ENCODE measurements around the gene PRRG4. TPM values are rescaled to one million over a fixed set of nuclear protein-coding genes. Genes with fewer than 3 reads are reported as not detected.
"Not testable (repeated sequence)": the region's sequence is repeated elsewhere in the genome, so short reads cannot be mapped to it uniquely, and the experiment has no call there.

PRRG4 gene
- total and polyA plus RNA-seq, 4 experiments from 2014 or later, result not detected

DNA sequence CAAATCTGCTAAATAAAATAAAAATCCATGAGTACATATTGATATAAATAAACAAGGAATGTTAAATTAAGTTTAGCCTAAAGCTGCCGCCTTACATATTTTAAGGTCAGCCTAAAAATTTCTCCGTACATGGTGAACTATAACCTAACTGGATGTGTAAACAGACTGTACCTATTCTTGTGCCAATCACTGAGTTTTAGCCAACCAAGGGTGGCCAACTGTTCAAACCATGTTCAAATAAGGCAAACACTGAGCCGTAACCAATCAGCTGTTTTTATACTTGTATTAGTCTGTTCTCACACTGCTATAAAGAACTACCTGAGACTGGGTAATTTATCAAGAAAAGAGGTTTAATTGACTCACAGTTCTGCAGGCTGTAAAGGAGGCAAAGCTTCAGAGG, 54.3 kb downstream of the PRRG4 start:
- Mint-ChIP-seq H3K9me3 (peaks cover 0 to 2% (median 0%) of the 10 kb centered on the region in 8 donors), H3K27ac (no peak overlapping the region), H3K27me3 (peaks cover 0 to 1% of the 10 kb centered on the region in 2 donors), H3K36me3 (no peaks in the 10 kb centered on the region), H3K4me1 (no peaks in the 10 kb centered on the region), H3K4me3 (no peak overlapping the region)
- Histone ChIP-seq H3K9me3 (ENCODE audit: control insufficient read depth in 1 of 2, low read length in 2 of 2) (no peaks in the 10 kb centered on the region), H3K27me3 (ENCODE audit: insufficient read depth, low read length) (no peaks in the 10 kb centered on the region), H3K4me1 (ENCODE audit: insufficient read depth, low read length) (no peaks in the 10 kb centered on the region), H3K4me3 (ENCODE audit: low read length in 2 of 2) (no peak overlapping the region), H3K36me3 (ENCODE audit: insufficient read depth, low read length) (no peaks in the 10 kb centered on the region), H3K27ac (ENCODE audit: low read depth, low read length) (no peak overlapping the region)
- intact Hi-C loops (cut with micrococcal nuclease), result no loop called here
- no peak for DNase-seq
- ChIA-PET CTCF (ENCODE audit: partially characterized antibody) (interaction anchor here (0.8 to 1.5 kb wide), 2 partner anchors 11 to 35 kb away, joined by 3 to 4 read pairs; no protein-coding TSS in a partner anchor), POLR2A (ENCODE audit: partially characterized antibody) (no interaction called here)

DNA sequence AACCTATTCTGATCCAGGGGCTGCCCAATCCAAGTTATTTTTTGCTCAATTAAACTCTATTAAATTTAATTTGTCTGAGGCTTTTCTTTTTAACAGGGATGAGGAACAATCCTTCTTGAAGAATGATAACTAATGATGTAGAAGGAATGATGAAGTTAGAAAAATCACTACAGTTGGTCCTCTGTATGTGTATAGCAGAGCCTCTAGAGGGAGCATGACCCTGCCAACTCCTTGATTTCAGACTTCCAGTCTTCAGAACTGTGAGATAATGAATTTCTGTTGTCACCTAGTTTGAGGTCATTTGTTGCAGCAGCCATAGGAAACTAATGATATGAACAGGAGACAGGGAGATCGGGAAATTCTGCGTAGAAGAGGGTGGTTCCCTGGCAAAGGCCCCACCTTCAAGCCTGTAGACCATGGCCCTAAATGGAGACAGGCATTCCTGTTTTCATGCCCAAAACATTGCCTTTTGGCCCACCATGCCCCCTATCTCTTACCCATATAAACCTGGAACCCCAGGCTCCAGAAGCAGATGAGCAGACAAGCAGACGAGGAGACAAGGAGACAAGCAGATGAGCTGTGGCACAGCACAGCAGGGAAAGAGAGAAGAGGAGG, 55.1 kb downstream of the PRRG4 start:
- H3K4me1 ChIP-seq (ENCODE audit: insufficient read depth, low read length), result no peaks in the 10 kb centered on the region
- no peak overlapping the region for H3K4me3 ChIP-seq (ENCODE audit: low read length in 2 of 2)
- H3K9me3 ChIP-seq (ENCODE audit: control insufficient read depth in 1 of 2, low read length in 2 of 2), result no peaks in the 10 kb centered on the region
- no peak overlapping the region for H3K4me3 Mint-ChIP-seq
- no peaks in the 10 kb centered on the region for H3K4me1 Mint-ChIP-seq
- no peak overlapping the region for H3K27ac Mint-ChIP-seq
- POLR2A ChIA-PET (ENCODE audit: partially characterized antibody), result no interaction called here
- intact Hi-C loops (cut with micrococcal nuclease), result no loop called here
- H3K27me3 ChIP-seq (ENCODE audit: insufficient read depth, low read length), result no peaks in the 10 kb centered on the region
- peaks cover 0 to 1% of the 10 kb centered on the region in 2 donors for H3K27me3 Mint-ChIP-seq
- CTCF ChIA-PET (ENCODE audit: partially characterized antibody), result interaction anchor here (0.6 to 1.6 kb wide), 4 partner anchors 10 to 638 kb away, joined by 3 to 5 read pairs (median 4); no protein-coding TSS in a partner anchor
- DNase-seq, result no peak
- peaks cover 0 to 2% (median 0%) of the 10 kb centered on the region in 8 donors for H3K9me3 Mint-ChIP-seq
- H3K36me3 Mint-ChIP-seq, result no peaks in the 10 kb centered on the region
- no peak overlapping the region for H3K27ac ChIP-seq (ENCODE audit: low read depth, low read length)
- no peaks in the 10 kb centered on the region for H3K36me3 ChIP-seq (ENCODE audit: insufficient read depth, low read length)

DNA sequence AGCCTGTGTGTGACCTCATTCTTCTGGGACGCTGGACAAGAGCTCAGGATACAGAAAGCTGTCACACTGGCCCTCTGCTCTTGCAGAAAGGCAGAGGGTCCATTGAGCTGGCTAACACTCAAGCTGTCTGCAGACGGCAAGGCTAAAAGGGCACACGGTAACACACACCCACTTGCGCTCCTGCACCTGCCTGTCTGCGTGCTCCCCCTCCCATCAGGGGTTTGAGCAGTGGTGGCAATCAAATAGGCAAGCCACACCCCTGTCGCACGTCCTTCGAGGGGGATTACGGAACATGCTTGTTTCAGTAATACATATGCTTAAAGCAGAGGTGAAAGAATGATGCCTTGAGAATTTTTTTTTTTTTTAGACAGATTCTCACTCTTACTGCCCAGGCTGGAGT, 55.8 kb downstream of the PRRG4 start:
- Histone ChIP-seq H3K27ac (ENCODE audit: low read depth, low read length) (no peak overlapping the region), H3K36me3 (ENCODE audit: insufficient read depth, low read length) (no peaks in the 10 kb centered on the region), H3K4me3 (ENCODE audit: low read length in 2 of 2) (no peak overlapping the region), H3K9me3 (ENCODE audit: control insufficient read depth in 1 of 2, low read length in 2 of 2) (no peaks in the 10 kb centered on the region), H3K4me1 (ENCODE audit: insufficient read depth, low read length) (no peaks in the 10 kb centered on the region), H3K27me3 (ENCODE audit: insufficient read depth, low read length) (no peaks in the 10 kb centered on the region)
- CTCF ChIA-PET (ENCODE audit: partially characterized antibody), result interaction anchor here (0.6 to 1.6 kb wide), 4 partner anchors 14 to 637 kb away, joined by 3 to 5 read pairs (median 3); no protein-coding TSS in a partner anchor
- H3K4me1 Mint-ChIP-seq, result no peaks in the 10 kb centered on the region
- no peak overlapping the region for H3K4me3 Mint-ChIP-seq
- H3K9me3 Mint-ChIP-seq, result peaks cover 0 to 2% (median 0%) of the 10 kb centered on the region in 8 donors
- no peak overlapping the region for H3K27ac Mint-ChIP-seq
- no peak for DNase-seq
- H3K36me3 Mint-ChIP-seq, result no peaks in the 10 kb centered on the region
- POLR2A ChIA-PET (ENCODE audit: partially characterized antibody), result no interaction called here
- intact Hi-C loops (cut with micrococcal nuclease), result no loop called here
- H3K27me3 Mint-ChIP-seq, result peaks cover 0 to 1% of the 10 kb centered on the region in 2 donors

DNA sequence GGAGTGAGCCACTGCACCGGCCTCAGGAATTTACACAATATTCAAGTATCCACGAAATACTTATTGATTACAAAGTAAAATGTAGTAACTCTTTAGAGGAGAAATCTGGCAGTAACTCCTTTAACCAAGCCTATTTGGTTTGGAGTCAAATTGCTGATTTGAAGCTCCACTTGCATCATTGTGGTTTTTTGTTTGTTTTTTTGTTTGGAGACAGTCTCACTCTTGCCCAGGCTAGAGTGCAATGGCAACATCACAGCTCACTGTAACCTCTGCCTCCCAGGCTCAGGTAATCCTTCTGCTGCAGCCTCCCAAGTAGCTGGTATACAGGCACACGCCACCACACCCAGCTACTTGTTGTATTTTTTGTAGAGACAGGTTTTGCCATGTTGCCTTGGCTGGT, 56.5 kb downstream of the PRRG4 start:
- intact Hi-C loops (cut with micrococcal nuclease), result no loop called here
- Mint-ChIP-seq H3K27ac (no peak overlapping the region), H3K36me3 (no peaks in the 10 kb centered on the region), H3K9me3 (peaks cover 0 to 2% (median 0%) of the 10 kb centered on the region in 8 donors), H3K27me3 (peaks cover 0 to 1% of the 10 kb centered on the region in 2 donors), H3K4me1 (no peaks in the 10 kb centered on the region), H3K4me3 (no peak overlapping the region)
- no peak for DNase-seq
- Histone ChIP-seq H3K27ac (ENCODE audit: low read depth, low read length) (no peak overlapping the region), H3K9me3 (ENCODE audit: control insufficient read depth in 1 of 2, low read length in 2 of 2) (no peaks in the 10 kb centered on the region), H3K36me3 (ENCODE audit: insufficient read depth, low read length) (no peaks in the 10 kb centered on the region), H3K27me3 (ENCODE audit: insufficient read depth, low read length) (no peaks in the 10 kb centered on the region), H3K4me3 (ENCODE audit: low read length in 2 of 2) (no peak overlapping the region), H3K4me1 (ENCODE audit: insufficient read depth, low read length) (no peaks in the 10 kb centered on the region)
- ChIA-PET CTCF (ENCODE audit: partially characterized antibody) (interaction anchor here (0.7 to 1.6 kb wide), 3 partner anchors 13 to 179 kb away, joined by 3 to 5 read pairs (median 3); no protein-coding TSS in a partner anchor), POLR2A (ENCODE audit: partially characterized antibody) (no interaction called here)

DNA sequence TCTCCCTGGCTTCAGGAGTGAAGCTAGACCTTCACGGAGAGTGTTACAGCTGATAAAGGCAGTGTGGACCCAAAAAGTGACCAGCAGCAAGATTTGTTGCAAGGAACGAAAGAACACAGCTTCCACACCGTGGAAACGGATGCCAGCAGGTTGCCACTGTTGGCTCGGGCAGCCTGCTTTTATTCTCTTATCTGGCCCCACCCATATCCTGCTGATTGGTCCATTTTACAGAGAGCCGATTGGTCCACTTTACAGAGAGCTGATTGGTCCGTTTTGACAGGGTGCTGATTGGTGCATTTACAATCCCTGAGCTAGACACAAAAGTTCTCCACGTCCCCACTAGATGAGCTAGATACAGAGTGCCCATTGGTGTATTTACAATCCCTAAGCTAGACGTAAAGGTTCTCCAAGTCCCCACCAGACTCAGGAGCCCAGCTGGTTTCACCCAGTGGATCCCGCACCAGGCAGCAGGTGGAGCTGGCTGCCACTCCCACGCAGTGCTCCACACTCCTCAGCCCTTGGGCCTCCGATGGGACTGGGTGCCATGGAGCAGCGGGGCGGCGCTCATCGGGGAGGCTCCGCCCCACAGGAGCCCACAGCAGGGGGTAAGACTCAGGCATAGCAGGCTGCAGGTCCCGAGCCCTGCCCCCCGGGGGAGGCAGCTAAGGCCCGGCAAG, 58.1 kb downstream of the PRRG4 start:
- H3K4me1 Mint-ChIP-seq; H3K4me1 ChIP-seq (ENCODE audit: insufficient read depth, low read length); H3K36me3 ChIP-seq (ENCODE audit: insufficient read depth, low read length); H3K9me3 Mint-ChIP-seq; H3K36me3 Mint-ChIP-seq; DNase-seq; H3K9me3 ChIP-seq (ENCODE audit: control insufficient read depth in 1 of 2, low read length in 2 of 2); H3K27ac Mint-ChIP-seq; POLR2A ChIA-PET (ENCODE audit: partially characterized antibody); H3K27me3 Mint-ChIP-seq; H3K27ac ChIP-seq (ENCODE audit: low read depth, low read length); intact Hi-C loops (cut with micrococcal nuclease); H3K27me3 ChIP-seq (ENCODE audit: insufficient read depth, low read length); H3K4me3 ChIP-seq (ENCODE audit: low read length in 2 of 2); H3K4me3 Mint-ChIP-seq: not testable (repeated sequence)
- CTCF ChIA-PET (ENCODE audit: partially characterized antibody), result interaction anchor here (1.0 kb wide), 1 partner anchor 17 kb away, joined by 4 read pairs; no protein-coding TSS in a partner anchor

DNA sequence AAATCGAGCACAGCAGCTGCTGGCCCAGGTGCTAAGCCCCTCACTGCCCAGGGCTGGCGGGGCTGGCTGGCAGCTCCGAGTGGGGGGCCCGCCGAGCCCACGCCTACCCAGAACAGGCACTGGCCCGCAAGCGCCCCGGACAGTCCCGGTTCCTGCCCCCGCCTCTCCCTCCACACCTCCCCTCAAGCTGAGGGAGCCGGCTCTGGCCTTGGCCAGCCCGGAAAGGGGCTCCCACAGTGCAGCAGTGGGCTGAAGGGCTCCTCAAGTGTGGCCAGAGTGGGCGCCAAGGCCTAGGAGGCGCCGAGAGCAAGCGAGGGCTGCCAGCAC, 58.6 kb downstream of the PRRG4 start:
- H3K36me3 ChIP-seq (ENCODE audit: insufficient read depth, low read length); POLR2A ChIA-PET (ENCODE audit: partially characterized antibody); H3K9me3 ChIP-seq (ENCODE audit: control insufficient read depth in 1 of 2, low read length in 2 of 2); DNase-seq; H3K9me3 Mint-ChIP-seq; H3K4me3 Mint-ChIP-seq; H3K27ac Mint-ChIP-seq; H3K27me3 ChIP-seq (ENCODE audit: insufficient read depth, low read length); H3K4me1 Mint-ChIP-seq; H3K36me3 Mint-ChIP-seq; H3K27ac ChIP-seq (ENCODE audit: low read depth, low read length); H3K27me3 Mint-ChIP-seq; intact Hi-C loops (cut with micrococcal nuclease); H3K4me1 ChIP-seq (ENCODE audit: insufficient read depth, low read length); H3K4me3 ChIP-seq (ENCODE audit: low read length in 2 of 2): not testable (repeated sequence)
- CTCF ChIA-PET (ENCODE audit: partially characterized antibody), result interaction anchor here (1.0 kb wide), 1 partner anchor 17 kb away, joined by 4 read pairs; no protein-coding TSS in a partner anchor

DNA sequence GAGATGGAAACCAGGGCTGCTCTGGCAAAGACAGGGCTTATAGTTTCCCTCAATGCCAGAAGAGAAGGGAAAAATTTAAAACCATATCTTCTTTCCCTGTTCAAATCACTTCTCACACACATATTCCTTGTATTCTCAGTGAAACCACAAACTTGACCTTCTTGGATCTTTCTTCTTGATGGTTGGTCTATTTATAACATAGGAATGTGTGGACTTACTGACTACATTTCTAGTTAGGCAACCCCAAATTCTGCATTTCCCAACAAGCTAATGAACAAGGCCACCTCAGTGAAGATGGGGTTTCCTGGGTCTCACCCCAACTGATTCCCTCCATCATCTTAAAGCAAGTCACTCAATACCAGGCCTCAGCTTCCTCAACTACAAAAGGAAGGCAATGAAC, 59.1 kb downstream of the PRRG4 start:
- Histone ChIP-seq H3K4me1 (ENCODE audit: insufficient read depth, low read length) (peaks cover 8% of the 10 kb centered on the region), H3K27me3 (ENCODE audit: insufficient read depth, low read length) (no peaks in the 10 kb centered on the region), H3K27ac (ENCODE audit: low read depth, low read length) (no peak overlapping the region), H3K9me3 (ENCODE audit: control insufficient read depth in 1 of 2, low read length in 2 of 2) (no peaks in the 10 kb centered on the region), H3K4me3 (ENCODE audit: low read length in 2 of 2) (no peak overlapping the region), H3K36me3 (ENCODE audit: insufficient read depth, low read length) (no peaks in the 10 kb centered on the region)
- peaks cover 0 to 2% (median 0%) of the 10 kb centered on the region in 8 donors for H3K9me3 Mint-ChIP-seq
- intact Hi-C loops (cut with micrococcal nuclease), result no loop called here
- DNase-seq, result no peak
- POLR2A ChIA-PET (ENCODE audit: partially characterized antibody), result no interaction called here
- CTCF ChIA-PET (ENCODE audit: partially characterized antibody), result no interaction called here
- no peak overlapping the region for H3K27ac Mint-ChIP-seq
- peaks cover 0 to 6% of the 10 kb centered on the region in 2 donors for H3K36me3 Mint-ChIP-seq
- H3K4me1 Mint-ChIP-seq, result peaks cover 3 to 13% (median 7%) of the 10 kb centered on the region in 4 donors
- peaks cover 0 to 1% of the 10 kb centered on the region in 2 donors for H3K27me3 Mint-ChIP-seq
- peak overlapping the region in 1 of 8 donors; percentile 25 for H3K4me3 Mint-ChIP-seq

Data from CD4-positive, alpha-beta memory T cell (primary cell).